ENCODE data around the gene TGM1. TPM values are rescaled to one million over a fixed set of nuclear protein-coding genes. Genes with fewer than 3 reads are reported as not detected.
A peak's percentile ranks its signal among the peaks of the same experiment; 100 is the strongest.

Gene TGM1
- total and polyA plus RNA-seq, 2 donors (not counting 1 experiment from before 2014, with no cell fraction given): 2.7 to 11.9 TPM

DNA sequence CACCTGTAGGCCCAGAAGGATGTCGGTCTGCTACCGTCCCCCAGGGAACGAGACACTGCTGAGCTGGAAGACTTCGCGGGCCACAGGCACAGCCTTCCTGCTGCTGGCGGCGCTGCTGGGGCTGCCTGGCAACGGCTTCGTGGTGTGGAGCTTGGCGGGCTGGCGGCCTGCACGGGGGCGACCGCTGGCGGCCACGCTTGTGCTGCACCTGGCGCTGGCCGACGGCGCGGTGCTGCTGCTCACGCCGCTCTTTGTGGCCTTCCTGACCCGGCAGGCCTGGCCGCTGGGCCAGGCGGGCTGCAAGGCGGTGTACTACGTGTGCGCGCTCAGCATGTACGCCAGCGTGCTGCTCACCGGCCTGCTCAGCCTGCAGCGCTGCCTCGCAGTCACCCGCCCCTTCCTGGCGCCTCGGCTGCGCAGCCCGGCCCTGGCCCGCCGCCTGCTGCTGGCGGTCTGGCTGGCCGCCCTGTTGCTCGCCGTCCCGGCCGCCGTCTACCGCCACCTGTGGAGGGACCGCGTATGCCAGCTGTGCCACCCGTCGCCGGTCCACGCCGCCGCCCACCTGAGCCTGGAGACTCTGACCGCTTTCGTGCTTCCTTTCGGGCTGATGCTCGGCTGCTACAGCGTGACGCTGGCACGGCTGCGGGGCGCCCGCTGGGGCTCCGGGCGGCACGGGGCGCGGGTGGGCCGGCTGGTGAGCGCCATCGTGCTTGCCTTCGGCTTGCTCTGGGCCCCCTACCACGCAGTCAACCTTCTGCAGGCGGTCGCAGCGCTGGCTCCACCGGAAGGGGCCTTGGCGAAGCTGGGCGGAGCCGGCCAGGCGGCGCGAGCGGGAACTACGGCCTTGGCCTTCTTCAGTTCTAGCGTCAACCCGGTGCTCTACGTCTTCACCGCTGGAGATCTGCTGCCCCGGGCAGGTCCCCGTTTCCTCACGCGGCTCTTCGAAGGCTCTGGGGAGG, 47.9 kb upstream of the TGM1 start, which contains the start of gene LTB4R:
LTB4R (plus strand) TSS at position 857 of the 959 bp plus-strand sequence. CDS start 4,150 bp downstream, outside the sequence.
- TF ChIP-seq, protein P1, sequence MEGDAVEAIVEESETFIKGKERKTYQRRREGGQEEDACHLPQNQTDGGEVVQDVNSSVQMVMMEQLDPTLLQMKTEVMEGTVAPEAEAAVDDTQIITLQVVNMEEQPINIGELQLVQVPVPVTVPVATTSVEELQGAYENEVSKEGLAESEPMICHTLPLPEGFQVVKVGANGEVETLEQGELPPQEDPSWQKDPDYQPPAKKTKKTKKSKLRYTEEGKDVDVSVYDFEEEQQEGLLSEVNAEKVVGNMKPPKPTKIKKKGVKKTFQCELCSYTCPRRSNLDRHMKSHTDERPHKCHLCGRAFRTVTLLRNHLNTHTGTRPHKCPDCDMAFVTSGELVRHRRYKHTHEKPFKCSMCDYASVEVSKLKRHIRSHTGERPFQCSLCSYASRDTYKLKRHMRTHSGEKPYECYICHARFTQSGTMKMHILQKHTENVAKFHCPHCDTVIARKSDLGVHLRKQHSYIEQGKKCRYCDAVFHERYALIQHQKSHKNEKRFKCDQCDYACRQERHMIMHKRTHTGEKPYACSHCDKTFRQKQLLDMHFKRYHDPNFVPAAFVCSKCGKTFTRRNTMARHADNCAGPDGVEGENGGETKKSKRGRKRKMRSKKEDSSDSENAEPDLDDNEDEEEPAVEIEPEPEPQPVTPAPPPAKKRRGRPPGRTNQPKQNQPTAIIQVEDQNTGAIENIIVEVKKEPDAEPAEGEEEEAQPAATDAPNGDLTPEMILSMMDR (IDR thresholded peaks at IDR 0.05): peak; percentile 67
- TF ChIP-seq EZH2 (IDR thresholded peaks at IDR 0.05; ENCODE audit: borderline replicate concordance, insufficient read depth, low read depth, low read length, poor library complexity, severe bottlenecking): no peak
- Histone ChIP-seq H3K4me2 (replicated peaks; ENCODE audit: low read depth, low read length, poor library complexity, severe bottlenecking) (peak within 1 kb of the TSS; percentile 92), H3K9ac (ENCODE audit: low read length) (peak within 1 kb of the TSS; percentile 70), H4K20me1 (ENCODE audit: control insufficient read depth, insufficient read depth, low read length, poor library complexity, severe bottlenecking) (peaks cover 32% of the 10 kb centered on the region), H3K4me1 (ENCODE audit: control insufficient read depth in 2 of 2, insufficient read depth in 2 of 2, low read length in 2 of 2) (peaks cover 38 to 57% of the 10 kb centered on the region in 2 donors), H3K27ac (ENCODE audit: low read length in 2 of 2) (peak within 1 kb of the TSS; percentile 65 to 83), H3K4me3 (ENCODE audit: control extremely low read depth in 1 of 5, extremely low read depth in 1 of 5, insufficient read depth in 1 of 5, low read depth in 2 of 5, low read length in 4 of 5) (peak within 1 kb of the TSS; percentile 8 to 71 (median 57)), H2AFZ (ENCODE audit: insufficient read depth, low read depth, low read length, poor library complexity, severe bottlenecking) (peak within 1 kb of the TSS; percentile 82), H3K9me3 (ENCODE audit: control extremely low read depth in 1 of 3, control insufficient read depth in 2 of 3, insufficient read depth in 1 of 3, low read length in 2 of 3) (no peaks in the 10 kb centered on the region), H3K79me2 (ENCODE audit: control insufficient read depth, insufficient read depth, low read length) (peaks cover 16% of the 10 kb centered on the region), H3K27me3 (replicated peaks in 1 of 4; ENCODE audit: control extremely low read depth in 1 of 4, control insufficient read depth in 3 of 4, insufficient read depth in 4 of 4, low read length in 3 of 4) (no peaks in the 10 kb centered on the region), H3K36me3 (replicated peaks in 1 of 2; ENCODE audit: control extremely low read depth in 1 of 2, control insufficient read depth in 1 of 2, extremely low read depth in 1 of 2, insufficient read depth in 2 of 2, low read length in 1 of 2) (peaks cover 3 to 26% of the 10 kb centered on the region in 2 experiments)
- Mint-ChIP-seq H3K27ac (peak within 1 kb of the TSS; percentile 91), H3K4me1 (peaks cover 61% of the 10 kb centered on the region), H3K27me3 (no peaks in the 10 kb centered on the region), H3K9me3 (ENCODE audit: insufficient read depth) (no peaks in the 10 kb centered on the region), H3K4me3 (peak within 1 kb of the TSS; percentile 84)
- CTCF ChIA-PET: interaction anchor here (0.7 to 9.4 kb wide), 25 partner anchors 8 to 388 kb away, joined by 3 to 116 read pairs (median 5); partner anchors contain the start of genes CBLN3, DHRS1, IPO4 and IRF9
- intact Hi-C loops (cut with micrococcal nuclease): loop anchor here (1.0 to 5.0 kb wide), 4 partner anchors 21 to 299 kb away; partner anchors contain the start of gene TINF2
- ATAC-seq (ENCODE audit: low read depth): peak; percentile 76
- POLR2A ChIA-PET: interaction anchor here (0.6 to 2.0 kb wide), 12 partner anchors 11 to 120 kb away, joined by 3 to 17 read pairs (median 5); partner anchors contain the start of genes CHMP4A, DHRS1, KHNYN and MDP1
- DNase-seq: peak; percentile 90
- WGBS (ENCODE audit: insufficient coverage): 9% methylated on average over 92 of the region's 99 CpGs

Measured in B cell (primary cell).